Suprapubic skin (tissue), 3 donors: Measurements from ENCODE around the gene CD72.

Experiments
- POLR2AphosphoS5 ChIP-seq, 3 donors: sonication (generic); formaldehyde crosslinking; IDR thresholded peaks; one replicate each; pipeline ENCODE4 v1.6.1; 2017; ENCODE audit warnings: antibody characterized with exemption in 3 of 3
- TF ChIP-seq, protein P1 (sequence below), 2 donors: fragments of 200-600 bp in 1 of 2; fragments of 450-650 bp in 1 of 2; sonication (generic) in 1 of 2; IDR thresholded peaks; one replicate each; pipeline ENCODE4 v1.5.1; 2016 to 2019; ENCODE audit warnings: antibody characterized with exemption in 2 of 2, mild to moderate bottlenecking in 1 of 2, moderate library complexity in 1 of 2

DNA sequence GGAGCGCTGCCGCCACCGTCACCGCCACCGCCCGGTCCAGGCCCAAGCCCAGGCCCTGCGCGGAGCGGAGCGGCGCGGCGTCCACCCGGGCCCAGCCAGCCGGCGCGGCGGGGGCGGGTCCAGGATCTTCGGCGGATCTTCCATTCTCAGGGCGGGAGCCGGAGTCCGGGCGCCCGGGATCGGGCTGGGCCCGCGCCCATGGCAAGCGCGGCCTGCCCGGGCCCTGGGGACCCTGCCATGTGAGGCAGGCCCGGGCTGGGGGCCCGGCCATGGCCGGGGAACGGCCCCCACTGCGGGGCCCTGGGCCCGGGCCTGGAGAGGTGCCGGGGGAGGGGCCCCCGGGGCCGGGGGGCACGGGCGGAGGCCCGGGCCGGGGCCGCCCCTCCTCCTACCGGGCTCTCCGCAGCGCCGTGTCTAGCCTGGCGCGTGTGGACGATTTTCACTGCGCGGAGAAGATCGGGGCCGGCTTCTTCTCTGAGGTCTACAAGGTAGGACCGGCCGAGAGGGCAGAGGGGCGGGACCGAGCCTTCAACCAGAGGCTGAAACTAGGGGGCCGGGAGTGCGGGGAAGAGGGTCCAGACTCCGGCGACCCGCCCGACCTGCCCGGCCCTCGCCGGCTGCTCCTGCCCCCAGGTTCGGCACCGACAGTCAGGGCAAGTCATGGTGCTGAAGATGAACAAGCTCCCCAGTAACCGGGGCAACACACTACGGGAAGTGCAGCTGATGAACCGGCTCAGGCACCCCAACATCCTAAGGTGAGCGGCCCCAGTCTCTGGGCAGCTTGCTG is 12.7 kb downstream of the CD72 start:
- TF ChIP-seq POLR2AphosphoS5 (IDR thresholded peaks at IDR 0.05): no peak
- TF ChIP-seq, protein P1, sequence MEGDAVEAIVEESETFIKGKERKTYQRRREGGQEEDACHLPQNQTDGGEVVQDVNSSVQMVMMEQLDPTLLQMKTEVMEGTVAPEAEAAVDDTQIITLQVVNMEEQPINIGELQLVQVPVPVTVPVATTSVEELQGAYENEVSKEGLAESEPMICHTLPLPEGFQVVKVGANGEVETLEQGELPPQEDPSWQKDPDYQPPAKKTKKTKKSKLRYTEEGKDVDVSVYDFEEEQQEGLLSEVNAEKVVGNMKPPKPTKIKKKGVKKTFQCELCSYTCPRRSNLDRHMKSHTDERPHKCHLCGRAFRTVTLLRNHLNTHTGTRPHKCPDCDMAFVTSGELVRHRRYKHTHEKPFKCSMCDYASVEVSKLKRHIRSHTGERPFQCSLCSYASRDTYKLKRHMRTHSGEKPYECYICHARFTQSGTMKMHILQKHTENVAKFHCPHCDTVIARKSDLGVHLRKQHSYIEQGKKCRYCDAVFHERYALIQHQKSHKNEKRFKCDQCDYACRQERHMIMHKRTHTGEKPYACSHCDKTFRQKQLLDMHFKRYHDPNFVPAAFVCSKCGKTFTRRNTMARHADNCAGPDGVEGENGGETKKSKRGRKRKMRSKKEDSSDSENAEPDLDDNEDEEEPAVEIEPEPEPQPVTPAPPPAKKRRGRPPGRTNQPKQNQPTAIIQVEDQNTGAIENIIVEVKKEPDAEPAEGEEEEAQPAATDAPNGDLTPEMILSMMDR (IDR thresholded peaks at IDR 0.05): no peak
